HEK293T (cell line): Measurements from ENCODE around the gene HAO1.

ENCODE experiments used
- CTCF ChIA-PET: fragments of 350-600 bp; formaldehyde crosslinking; extraction: SDS; loops from one replicate; lab custom pipeline; 2021; ENCODE audit warnings: antibody characterized with exemption, inconsistent platforms; lab: Yijun Ruan, JAX
- POLR2A ChIA-PET: fragments of 350-600 bp; formaldehyde crosslinking; extraction: SDS; loops from one replicate; lab custom pipeline; 2020; ENCODE audit warnings: antibody characterized with exemption, inconsistent platforms; lab: Yijun Ruan, JAX
- DNase-seq: peaks from one replicate; pipeline ENCODE4 v3.0.0; 2012; ENCODE audit warnings: mixed read lengths; ENCODE audit errors: extremely low spot score
- ARNT ChIP-seq: fragments of 450-650 bp; IDR thresholded peaks from 2 replicates; pipeline ENCODE4 v1.6.1; 2017; ENCODE audit warnings: mild to moderate bottlenecking
- BHLHE40 ChIP-seq: fragments of 450-650 bp; IDR thresholded peaks from 2 replicates; pipeline ENCODE4 v1.6.1; 2016; ENCODE audit warnings: mild to moderate bottlenecking, moderate library complexity, borderline replicate concordance
- CTBP1 ChIP-seq: fragments of 450-650 bp; IDR thresholded peaks from 2 replicates; pipeline ENCODE4 v1.6.1; 2016; ENCODE audit warnings: borderline replicate concordance
- ELF4 ChIP-seq: fragments of 450-650 bp; IDR thresholded peaks from 2 replicates; pipeline ENCODE4 v1.6.1; 2017; ENCODE audit warnings: antibody characterized with exemption
- FOXA1 ChIP-seq: fragments of 450-650 bp; IDR thresholded peaks from 2 replicates; pipeline ENCODE4 v1.6.1; 2016; ENCODE audit warnings: mild to moderate bottlenecking
- FOXK2 ChIP-seq: fragments of 450-650 bp; IDR thresholded peaks from 2 replicates; pipeline ENCODE4 v1.6.1; 2016; ENCODE audit warnings: mild to moderate bottlenecking
- FOXM1 ChIP-seq: fragments of 450-650 bp; IDR thresholded peaks from 2 replicates; pipeline ENCODE4 v1.6.1; 2017; ENCODE audit warnings: mild to moderate bottlenecking, borderline replicate concordance
- HDGF ChIP-seq: fragments of 450-650 bp; IDR thresholded peaks from 2 replicates; pipeline ENCODE4 v1.6.1; 2017; ENCODE audit warnings: antibody characterized with exemption, borderline replicate concordance
- L3MBTL2 ChIP-seq: fragments of 450-650 bp; conservative IDR thresholded peaks from 2 replicates; pipeline ENCODE4 v1.6.1; 2016; ENCODE audit warnings: mild to moderate bottlenecking
- LEF1 ChIP-seq: fragments of 450-650 bp; IDR thresholded peaks from 2 replicates; pipeline ENCODE4 v1.6.1; 2017; ENCODE audit warnings: mild to moderate bottlenecking, borderline replicate concordance
- NFRKB ChIP-seq: fragments of 450-650 bp; IDR thresholded peaks from 2 replicates; pipeline ENCODE4 v1.6.1; 2016; ENCODE audit warnings: mild to moderate bottlenecking, moderate library complexity
- SP1 ChIP-seq: fragments of 450-650 bp; IDR thresholded peaks from 2 replicates; pipeline ENCODE4 v1.6.1; 2017
- SUZ12 ChIP-seq: fragments of 450-650 bp; IDR thresholded peaks from 2 replicates; pipeline ENCODE4 v1.6.1; 2016; ENCODE audit warnings: mild to moderate bottlenecking
- TARDBP ChIP-seq: fragments of 450-650 bp; IDR thresholded peaks from 2 replicates; pipeline ENCODE4 v1.6.1; 2016
- ZNF384 ChIP-seq: fragments of 450-650 bp; IDR thresholded peaks from 2 replicates; pipeline ENCODE4 v1.6.1; 2016
- TF ChIP-seq, protein P1 (sequence below): fragments of 450-650 bp; IDR thresholded peaks from 2 replicates; pipeline ENCODE4 v1.6.1; 2016

The HAO1 gene

DNA sequence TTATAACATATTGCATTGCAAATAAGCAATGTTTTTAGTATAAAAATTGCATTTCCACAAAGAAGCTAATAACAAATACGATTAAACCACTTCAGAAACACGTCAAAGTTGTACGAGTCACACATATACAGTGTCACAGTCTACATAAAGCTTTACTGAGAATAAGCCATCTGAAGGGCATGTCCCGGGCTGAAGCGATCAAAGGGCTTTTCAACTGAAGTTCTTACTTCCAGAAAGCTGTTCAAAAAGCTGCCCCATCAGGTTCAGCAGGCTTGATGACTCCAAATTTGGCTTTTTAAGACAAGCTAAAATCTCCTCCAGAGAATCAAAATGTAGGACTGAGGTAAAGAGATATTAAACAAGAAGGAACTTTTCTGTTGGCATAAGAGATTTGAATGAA is 37.5 kb upstream of the HAO1 start:
- no peak for DNase-seq
- CTCF ChIA-PET, result no interaction called here
- TF ChIP-seq ZNF384, result no peak
- no peak for TF ChIP-seq ELF4
- no peak for TF ChIP-seq NFRKB
- no peak for TF ChIP-seq FOXM1
- TF ChIP-seq TARDBP, result no peak
- TF ChIP-seq CTBP1, result no peak
- no peak for TF ChIP-seq SP1
- TF ChIP-seq BHLHE40, result no peak
- TF ChIP-seq HDGF, result no peak
- TF ChIP-seq L3MBTL2, result no peak
- no peak for TF ChIP-seq FOXK2
- no peak for TF ChIP-seq ARNT
- no peak for TF ChIP-seq LEF1
- TF ChIP-seq, protein P1, sequence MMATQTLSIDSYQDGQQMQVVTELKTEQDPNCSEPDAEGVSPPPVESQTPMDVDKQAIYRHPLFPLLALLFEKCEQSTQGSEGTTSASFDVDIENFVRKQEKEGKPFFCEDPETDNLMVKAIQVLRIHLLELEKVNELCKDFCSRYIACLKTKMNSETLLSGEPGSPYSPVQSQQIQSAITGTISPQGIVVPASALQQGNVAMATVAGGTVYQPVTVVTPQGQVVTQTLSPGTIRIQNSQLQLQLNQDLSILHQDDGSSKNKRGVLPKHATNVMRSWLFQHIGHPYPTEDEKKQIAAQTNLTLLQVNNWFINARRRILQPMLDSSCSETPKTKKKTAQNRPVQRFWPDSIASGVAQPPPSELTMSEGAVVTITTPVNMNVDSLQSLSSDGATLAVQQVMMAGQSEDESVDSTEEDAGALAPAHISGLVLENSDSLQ, result no peak
- POLR2A ChIA-PET, result no interaction called here

DNA sequence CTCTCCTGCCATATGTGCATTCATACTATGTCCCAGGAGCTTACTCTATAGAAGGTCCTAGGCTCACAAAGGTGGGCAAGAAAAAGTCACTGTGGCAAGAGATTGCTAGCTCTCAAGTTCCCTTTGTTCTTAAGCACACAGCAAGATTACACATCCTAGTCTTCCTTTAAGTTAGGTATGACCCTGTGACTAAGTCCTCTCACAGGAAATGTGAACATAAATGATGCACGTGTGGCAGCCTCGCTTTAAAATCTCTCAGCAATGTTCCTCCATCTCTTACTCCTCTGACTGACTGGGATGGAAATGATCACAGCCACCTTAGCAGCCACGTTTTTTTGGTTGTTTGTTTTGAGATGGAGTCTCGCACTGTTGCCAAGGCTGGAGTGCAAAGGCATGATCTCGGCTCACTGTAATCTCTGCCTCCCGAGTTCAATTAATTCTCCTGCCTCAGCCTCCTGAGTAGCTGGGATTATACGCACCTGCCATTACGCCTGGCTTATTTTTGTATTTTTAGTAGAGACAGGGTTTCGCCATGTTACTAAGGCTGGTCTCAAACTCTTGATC is 35.7 kb upstream of the HAO1 start:
- CTCF ChIA-PET, result no interaction called here
- TF ChIP-seq BHLHE40 (no peak), CTBP1 (no peak), FOXM1 (no peak), SP1 (no peak), ZNF384 (no peak)
- no peak for DNase-seq
- POLR2A ChIA-PET, result no interaction called here

DNA sequence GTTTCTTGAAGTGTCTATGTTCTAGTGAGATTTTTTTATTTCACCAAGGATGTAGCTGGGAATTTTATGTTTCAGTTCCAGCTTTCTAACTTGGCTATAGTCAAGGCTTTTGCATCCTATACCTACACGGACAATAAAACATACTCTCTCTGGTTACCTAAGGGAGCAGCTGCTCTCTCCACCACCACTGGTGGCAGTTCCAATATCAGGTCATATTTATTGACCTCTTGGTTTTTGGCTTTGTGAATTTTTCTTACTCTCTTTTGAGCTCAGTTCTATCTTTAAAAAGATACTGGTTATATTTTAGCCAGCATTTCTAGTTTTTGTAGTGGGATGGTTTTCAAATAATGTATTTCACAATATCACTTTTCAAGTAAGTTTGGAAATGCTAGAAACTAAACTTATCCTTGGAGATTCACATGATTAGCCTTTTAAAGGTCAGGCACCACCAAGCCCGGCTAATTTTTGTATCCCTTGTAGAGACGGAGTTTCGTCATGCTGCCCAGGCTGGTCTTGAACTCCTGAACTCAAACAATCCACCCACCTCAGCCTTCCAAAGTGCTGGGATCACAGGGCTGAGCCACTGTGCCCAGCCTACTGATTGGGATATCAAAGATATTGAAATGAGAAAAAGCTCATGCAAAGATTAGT is 34.7 kb upstream of the HAO1 start:
- ChIA-PET POLR2A (no interaction called here), CTCF (no interaction called here)
- DNase-seq, result no peak
- TF ChIP-seq TARDBP (no peak), CTBP1 (no peak), ZNF384 (no peak), HDGF (no peak), SUZ12 (no peak), ELF4 (no peak)
- TF ChIP-seq, protein P1, result no peak

DNA sequence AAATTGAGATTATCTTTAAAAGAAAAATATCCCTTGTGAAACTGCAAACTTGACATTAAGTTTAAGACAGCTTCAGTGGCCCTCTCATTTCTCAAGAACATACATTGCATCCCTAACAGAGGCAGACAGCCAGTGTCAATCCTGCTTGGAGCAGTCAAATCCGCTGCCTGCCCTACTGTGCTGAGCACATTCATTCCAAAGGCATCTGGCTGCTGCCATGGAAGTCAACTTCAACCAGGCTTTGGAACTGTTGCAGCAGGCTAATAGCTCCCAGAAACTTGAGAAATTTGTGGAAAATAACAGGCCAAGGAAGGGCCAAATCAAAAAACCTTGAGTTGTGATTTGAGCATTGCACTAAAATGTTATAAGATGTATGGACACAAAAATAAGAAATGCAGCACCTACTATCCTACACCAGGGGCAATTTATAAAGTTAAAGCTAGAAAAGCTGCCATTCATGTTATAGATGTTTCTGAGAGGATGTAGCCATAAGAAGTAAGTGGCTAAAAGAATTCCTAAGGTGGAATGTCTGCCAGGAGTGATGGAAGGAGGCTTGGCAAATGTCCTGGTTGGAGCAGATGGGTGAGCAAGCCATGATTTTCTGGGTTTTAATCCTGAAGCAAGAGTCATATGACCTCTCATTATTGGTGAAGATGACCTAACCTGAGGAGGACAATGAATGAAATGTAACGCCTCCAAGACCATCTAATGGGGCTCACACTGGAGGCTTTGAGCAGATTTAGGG is 31.4 kb upstream of the HAO1 start:
- TF ChIP-seq, protein P1, result no peak
- TF ChIP-seq ZNF384 (no peak), ARNT (no peak), HDGF (no peak), ELF4 (no peak), SP1 (no peak), CTBP1 (no peak), L3MBTL2 (no peak), FOXA1 (no peak), TARDBP (no peak), NFRKB (no peak), LEF1 (no peak), FOXM1 (no peak), SUZ12 (no peak), FOXK2 (no peak)
- no peak for DNase-seq
- POLR2A ChIA-PET, result no interaction called here
- CTCF ChIA-PET, result no interaction called here

DNA sequence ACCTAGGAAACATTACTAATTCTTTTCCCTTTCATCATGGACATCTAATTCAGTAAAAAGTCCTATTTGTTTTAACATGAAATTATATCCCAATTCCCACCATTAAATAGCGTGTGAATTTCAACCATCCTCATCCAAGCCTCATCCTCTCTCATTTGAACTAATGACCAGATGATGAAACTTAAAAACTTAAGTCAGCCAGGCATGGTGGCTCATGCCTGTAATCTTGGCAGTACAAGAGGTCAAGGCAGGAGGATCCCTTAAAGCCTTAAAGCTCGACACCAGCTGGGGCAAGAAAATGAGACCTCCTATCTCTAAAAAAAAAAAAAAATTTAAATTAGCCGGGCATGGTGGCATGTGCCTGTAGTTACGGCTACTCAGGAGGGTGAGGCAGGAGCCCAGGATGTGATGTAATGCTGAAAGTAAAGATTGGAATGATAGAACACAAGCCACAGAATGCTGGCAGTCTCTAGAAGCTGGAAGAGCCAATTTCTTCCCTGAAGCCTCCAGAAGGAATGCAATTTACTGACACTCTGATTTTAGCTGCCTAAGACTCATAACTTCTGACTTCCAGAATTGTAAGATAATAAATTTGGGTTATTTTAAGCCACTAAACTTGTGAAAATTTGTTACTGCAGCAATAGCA is 27.1 kb upstream of the HAO1 start:
- TF ChIP-seq ELF4, result no peak
- no peak for TF ChIP-seq SUZ12
- ChIA-PET POLR2A (no interaction called here), CTCF (interaction anchor here (0.6 kb wide), 1 partner anchor 13 kb away, joined by 4 read pairs; no protein-coding TSS in a partner anchor)
- DNase-seq, result no peak

DNA sequence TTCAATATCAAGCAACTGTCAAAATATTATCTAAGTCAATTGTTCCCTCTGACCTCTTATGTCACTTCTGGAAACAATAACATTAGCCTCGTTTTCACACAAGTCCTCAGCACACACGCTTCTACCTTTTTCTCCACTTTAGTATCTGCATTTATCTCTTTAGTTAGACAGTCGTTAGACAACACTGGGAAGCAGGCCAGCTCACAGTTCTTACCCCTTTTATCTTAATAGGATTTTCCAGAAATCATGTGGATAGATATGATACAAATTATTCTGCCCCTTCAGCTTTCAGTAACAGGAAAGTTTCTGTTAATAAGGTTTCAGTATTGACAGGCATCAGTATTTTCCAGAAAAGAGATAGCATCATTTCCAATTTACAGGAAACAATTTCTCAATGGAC is 25.9 kb upstream of the HAO1 start:
- DNase-seq, result no peak
- CTCF ChIA-PET, result no interaction called here
- TF ChIP-seq FOXK2, result no peak
- TF ChIP-seq CTBP1, result no peak
- TF ChIP-seq ARNT, result no peak
- no peak for TF ChIP-seq SUZ12
- no peak for TF ChIP-seq BHLHE40
- TF ChIP-seq ELF4, result no peak
- TF ChIP-seq, protein P1, result no peak
- no peak for TF ChIP-seq ZNF384
- no peak for TF ChIP-seq HDGF
- POLR2A ChIA-PET, result no interaction called here
